ENCODE data around the gene IDUA. TPM values are rescaled to one million over a fixed set of nuclear protein-coding genes. Genes with fewer than 3 reads are reported as not detected.

IDUA gene
- total RNA-seq, 1 donor from 2014 or later = 21.0 TPM

DNA sequence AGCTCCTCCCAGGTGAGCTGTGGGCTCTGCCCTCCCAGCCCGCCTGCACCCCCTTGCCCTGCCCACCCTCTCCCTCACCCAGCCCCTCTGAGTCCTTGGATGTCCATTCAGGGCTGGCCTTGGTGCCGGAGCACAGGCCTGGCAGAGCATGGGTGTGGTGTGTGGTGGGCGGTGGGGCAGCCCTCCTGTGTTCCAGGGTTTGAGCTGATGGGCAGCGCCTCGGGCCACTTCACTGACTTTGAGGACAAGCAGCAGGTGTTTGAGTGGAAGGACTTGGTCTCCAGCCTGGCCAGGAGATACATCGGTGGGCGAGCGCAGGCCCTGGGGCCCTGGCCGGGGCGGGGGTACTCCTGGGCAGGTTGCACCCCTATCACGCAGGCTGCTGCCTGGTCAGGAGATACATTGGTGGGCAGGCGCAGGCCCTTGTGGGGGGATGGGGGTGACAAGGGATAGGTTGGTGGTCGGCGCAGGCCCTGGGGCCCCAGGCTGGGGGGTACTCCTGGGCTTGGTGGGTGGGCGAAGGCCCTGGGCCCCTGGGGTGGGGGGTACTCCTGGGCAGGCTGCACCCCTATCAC, 13.9 kb downstream of the IDUA start:
- no peak for DNase-seq (ENCODE audit: low read depth)

DNA sequence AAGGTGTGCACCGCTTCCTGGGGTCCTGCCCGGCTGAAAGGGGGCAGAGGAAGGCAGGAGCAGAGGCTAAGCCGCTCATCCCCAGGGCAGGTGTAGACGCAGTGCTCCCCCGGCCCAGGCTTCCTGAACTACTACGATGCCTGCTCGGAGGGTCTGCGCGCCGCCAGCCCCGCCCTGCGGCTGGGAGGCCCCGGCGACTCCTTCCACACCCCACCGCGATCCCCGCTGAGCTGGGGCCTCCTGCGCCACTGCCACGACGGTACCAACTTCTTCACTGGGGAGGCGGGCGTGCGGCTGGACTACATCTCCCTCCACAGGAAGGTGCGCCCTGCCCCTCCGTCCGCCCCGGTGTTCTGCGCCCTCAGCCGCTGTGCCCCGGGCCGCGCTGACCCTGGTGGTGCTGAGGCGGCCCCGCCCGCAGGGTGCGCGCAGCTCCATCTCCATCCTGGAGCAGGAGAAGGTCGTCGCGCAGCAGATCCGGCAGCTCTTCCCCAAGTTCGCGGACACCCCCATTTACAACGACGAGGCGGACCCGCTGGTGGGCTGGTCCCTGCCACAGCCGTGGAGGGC, 14.8 kb downstream of the IDUA start:
- DNase-seq (ENCODE audit: low read depth) = no peak

GRCh38 chr4:1002131-1002630, 15.3 kb downstream of the IDUA start:
- no peak for DNase-seq (ENCODE audit: low read depth)

DNA sequence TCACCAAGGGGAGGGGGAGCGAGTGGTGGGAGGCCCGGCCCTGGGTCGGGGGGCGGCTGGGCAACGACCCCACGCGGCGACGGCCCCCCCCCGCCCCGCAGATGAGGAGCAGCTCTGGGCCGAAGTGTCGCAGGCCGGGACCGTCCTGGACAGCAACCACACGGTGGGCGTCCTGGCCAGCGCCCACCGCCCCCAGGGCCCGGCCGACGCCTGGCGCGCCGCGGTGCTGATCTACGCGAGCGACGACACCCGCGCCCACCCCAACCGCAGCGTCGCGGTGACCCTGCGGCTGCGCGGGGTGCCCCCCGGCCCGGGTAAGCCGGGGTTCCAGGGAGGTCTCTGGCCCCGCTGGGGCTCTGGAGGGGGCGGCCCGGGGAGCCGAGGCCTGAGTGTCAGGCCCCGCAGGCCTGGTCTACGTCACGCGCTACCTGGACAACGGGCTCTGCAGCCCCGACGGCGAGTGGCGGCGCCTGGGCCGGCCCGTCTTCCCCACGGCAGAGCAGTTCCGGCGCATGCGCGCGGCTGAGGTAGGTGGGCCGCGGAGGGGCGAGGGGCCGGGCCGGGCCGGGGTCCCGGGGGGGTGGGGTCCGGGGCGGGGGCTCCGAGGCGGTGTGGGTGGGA, 15.9 kb downstream of the IDUA start:
- DNase-seq (ENCODE audit: low read depth) = no peak

GRCh38 chr4:1003271-1004070, 16.6 kb downstream of the IDUA start:
- DNase-seq (ENCODE audit: low read depth) = no peak

GRCh38 chr4:1004071-1004418, 17.2 kb downstream of the IDUA start:
- no peak for DNase-seq (ENCODE audit: low read depth)

DNA sequence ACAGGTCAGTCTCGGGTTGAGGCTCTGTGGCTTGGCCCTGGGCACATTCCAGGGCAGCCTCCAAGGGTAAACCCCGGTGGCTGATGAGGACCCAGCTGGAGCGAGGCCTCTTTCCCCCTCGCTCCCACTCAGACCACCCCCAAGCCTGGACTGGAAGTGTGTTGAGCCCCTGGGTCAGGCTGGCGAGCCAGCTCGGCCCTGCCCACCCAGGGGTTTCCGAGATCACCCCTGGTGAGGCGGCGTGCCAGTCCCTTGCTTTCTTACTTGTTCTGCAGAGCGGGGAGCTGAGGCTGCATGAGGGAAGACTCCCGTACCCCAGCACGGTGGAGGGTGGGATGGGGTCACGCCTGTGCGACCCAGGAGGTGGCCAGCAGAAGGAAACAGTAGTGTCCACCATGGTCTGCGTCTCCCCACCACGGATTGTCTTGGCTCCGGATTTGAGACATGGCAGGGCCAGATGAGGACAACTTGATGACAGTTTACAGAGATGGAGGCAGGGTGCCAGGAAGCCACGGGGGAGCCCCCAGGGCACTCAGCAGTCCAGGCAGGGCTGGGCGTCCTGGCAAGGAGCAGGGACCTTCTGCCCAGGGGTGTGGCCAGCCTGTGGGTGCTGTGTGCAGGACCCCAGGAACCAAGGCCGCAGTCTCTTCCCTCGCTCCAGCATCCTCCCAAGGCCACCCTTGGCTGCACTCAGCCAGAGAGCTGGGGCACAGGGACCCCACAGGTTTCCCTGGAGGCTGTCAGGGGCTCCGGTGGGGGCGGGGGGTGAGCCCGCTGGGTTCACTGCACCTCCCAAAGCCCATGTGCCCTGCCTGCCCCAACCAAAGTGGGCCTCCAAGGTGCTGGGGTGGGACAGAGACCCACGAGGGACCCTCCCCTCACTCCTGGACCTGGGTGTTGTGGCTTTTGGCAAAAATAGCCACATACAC, 18.0 kb downstream of the IDUA start:
- no peak for DNase-seq (ENCODE audit: low read depth)

DNA sequence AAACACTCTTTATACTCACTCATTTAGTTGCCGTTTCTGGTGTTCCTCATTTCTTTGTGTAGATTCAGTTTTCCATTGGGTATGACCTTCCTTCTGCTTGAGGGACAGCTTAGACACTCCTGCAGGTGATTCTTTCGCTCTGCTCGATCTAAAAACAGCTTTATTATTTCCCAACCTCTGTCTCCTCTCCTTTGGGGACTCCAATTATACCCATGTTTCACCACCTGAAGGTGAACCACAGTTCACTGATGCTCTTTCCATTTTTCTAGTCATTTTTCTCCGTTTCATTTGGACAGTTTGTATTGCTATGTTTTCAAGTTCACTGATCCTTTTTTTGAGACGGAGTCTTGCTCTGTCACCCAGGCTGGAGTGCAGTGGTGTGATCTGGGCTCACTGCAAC, 20.0 kb downstream of the IDUA start:
- no peak for DNase-seq (ENCODE audit: low read depth)

DNA sequence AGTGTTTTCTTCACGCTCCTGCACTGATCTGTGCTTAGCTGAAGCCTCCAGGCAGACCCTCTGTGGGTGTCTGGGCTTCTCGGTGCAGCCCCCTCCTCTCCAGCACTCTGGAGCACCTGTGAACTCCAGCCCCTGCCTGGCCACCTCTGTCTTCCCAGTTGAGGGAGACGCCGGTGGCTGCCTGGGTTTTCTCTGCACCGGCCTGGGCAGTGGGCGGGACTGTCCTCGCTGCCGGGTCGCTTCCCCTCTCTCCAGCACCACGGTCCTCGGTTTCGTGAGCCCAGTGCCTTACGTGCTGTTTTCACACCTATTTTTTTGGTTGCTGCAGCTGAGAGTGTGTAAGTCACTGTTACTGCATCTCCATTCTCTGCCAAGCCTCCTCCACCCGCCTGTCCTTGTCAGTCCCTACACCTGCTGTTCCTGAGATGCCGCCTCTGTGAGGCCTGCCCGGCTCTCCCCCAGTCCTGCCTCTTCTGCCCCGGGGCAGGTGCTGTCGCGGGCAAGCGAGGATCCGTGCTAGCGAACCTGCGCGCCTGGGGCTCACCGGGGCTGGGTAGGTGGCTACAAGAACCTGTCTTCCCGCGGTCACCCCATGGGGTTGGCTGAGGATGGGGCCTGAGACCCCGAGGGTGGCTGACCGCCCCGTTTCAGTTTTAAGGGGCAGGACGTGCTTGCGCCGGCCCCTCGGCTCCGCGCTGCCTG, 22.1 kb downstream of the IDUA start:
- DNase-seq (ENCODE audit: low read depth) = no peak

DNA sequence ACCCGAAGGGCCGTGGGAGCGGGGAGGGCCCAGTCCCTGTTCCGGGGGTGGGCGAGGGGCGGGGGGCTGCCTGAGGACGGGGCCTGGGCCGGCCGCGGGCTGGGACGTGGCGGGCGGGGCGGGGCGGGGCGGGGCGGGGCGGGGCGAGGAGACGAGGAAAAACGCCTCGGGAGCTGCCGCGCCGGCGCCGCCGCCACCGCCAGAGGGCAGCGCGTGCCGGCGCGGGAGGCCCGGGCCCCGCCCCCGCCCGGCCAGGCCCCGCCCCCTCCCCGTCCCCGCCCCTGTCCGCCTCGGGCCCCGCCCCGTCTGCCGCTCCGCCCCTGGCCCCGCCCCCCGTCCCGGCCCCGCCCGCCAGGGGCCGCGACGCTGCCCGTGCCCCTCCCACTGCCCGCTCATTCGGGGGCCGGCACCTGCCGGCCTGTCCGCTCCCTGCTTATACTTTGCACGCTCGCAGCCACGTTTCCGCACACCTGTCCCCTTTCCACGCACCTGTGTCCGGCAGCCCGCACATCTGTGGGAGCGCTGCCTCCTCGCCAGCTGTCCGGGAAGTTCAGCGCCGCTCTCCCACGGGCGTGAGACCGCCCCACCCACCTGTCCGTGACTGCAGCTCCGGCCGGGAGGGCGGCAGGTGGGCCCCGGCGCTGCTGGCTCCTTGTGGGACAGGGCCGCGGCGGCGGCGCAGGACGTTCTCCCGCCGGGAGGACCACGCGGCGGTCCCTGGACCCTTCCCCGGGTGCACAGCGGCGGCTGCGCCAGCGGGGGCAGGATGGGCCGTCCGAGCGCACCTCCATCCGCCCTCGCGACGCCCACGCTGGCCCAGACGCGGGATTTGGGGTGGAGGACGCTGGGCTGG, 22.9 kb downstream of the IDUA start:
- no peak for DNase-seq (ENCODE audit: low read depth)

- peak; percentile 72 for DNase-seq (ENCODE audit: low read depth)
These were observed 23.7 kb downstream of the IDUA start for GRCh38 chr4:1010395-1011021.

- peak; percentile 41 for DNase-seq (ENCODE audit: low read depth)
These were observed 24.3 kb downstream of the IDUA start, which contains the start of gene FGFRL1 for GRCh38 chr4:1011022-1011665. FGFRL1 (plus strand) TSS chr4:1011626; CDS start chr4:1012486, 860 bp downstream.

DNA sequence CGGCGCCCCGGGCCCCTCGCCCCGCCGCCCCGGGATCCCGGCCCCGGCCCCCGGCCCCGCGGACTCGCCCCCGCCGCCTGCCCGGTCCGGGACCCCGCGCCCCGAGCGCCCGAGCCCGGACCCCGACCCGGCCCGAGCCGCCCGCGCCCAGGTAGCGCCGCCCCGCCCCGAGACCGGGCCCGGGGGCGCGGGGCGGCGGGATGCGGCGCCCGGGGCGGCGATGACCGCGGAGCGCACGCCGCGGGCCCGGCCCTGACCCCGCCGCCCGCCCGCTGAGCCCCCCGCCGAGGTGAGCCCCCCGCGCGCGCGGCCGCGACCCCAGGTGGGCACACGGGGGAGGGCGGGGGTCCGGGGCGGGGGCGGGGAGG, 24.8 kb downstream of the IDUA start:
- DNase-seq (ENCODE audit: low read depth) = no peak

GRCh38 chr4:1012034-1012739, 25.3 kb downstream of the IDUA start:
- peak; percentile 11 for DNase-seq (ENCODE audit: low read depth)

GRCh38 chr4:1013225-1014073, 26.6 kb downstream of the IDUA start:
- DNase-seq (ENCODE audit: low read depth) = no peak

- no peak for DNase-seq (ENCODE audit: low read depth)
These were observed 27.7 kb downstream of the IDUA start for GRCh38 chr4:1014291-1015167.
